NCI-H1417 (cell line): Measurements from ENCODE around the gene RAMACL.
"Not testable (repeated sequence)": the region's sequence is repeated elsewhere in the genome, so short reads cannot be mapped to it uniquely, and the experiment has no call there.

Source experiments
- DNase-seq, 3 experiments: peaks; one replicate each; lab custom pipeline; 2025; lab: John Stamatoyannopoulos, UW

RAMACL gene

DNA sequence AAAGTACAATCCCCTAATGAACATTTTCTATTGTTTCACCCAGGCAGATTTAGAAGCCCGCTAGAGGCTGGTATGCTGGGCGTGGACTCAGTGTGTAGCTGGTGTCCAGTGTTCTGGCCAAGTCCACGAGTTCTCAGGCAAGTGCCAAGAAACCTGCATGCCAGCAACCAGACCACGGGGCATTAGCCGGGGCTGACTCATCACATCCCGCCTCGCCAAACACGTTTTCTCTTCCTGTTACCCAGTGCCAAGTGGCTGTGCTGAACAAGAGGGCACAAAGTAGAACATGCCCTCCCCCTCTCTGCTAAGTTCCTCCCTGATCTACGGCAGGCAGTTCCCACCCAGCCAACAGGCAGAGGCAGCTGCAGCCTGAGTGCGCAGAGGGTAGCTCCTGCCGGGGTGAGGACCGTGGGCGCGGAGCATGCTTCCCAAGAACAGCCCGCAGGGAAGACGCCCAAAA lies 29.6 kb downstream of the RAMACL start:
- no peak for DNase-seq

DNA sequence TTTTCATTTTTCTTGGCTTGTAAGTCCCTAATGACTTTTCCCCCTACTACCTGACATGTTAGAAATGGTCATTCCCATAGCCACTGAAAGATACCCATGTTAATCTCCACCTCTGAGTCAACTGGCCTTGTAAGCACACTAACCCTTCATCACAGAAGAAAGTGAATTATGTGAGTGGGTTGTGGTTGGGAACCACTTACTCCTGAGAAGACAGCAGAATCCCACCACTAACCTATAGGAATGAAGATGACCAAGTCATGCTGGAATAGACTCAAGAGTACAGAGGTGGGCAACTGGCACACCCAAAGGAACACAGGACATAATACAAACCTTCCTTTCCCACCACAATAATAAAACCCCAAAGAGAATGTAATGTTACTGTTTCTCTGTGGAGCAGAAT lies 30.1 kb downstream of the RAMACL start:
- no peak for DNase-seq

DNA sequence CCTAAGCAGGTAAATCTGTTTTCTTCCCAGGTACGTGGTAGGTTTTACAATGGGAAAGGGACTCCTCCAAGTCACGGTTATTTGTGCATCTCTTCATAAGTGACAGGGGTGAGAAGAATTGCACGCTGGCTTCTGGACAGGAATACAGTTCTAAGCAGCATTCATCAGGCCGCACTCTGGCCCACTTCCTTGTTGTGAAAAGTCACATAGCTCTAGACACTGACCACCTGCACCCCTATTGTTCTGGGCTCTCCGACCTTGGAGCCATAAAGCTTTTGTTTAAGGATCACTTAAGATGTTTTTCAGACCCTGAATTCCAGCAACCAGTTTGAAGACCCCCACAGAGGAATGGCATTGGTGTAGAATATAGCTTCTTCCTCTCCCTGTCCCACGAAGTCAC lies 31.4 kb downstream of the RAMACL start:
- no peak for DNase-seq

DNA sequence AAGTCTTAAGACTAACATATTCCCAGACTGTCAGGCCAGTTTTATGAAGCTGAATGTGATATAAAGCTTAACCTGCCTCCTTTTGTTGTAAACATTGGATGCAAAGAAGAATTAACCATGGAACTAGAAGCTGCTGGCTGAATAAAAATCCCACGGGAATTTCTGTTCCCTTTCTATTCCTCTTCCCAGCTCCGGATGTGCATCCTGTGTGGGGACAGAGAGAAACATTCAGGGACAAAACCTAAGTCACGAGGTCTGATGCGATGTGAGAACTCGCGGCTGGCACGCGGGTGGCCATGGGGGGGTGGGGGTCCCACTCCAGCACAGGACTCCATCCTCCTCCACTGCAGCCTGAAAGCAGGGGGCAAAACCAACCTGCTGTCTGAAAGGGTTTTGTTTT lies 32.2 kb downstream of the RAMACL start:
- DNase-seq = no peak

DNA sequence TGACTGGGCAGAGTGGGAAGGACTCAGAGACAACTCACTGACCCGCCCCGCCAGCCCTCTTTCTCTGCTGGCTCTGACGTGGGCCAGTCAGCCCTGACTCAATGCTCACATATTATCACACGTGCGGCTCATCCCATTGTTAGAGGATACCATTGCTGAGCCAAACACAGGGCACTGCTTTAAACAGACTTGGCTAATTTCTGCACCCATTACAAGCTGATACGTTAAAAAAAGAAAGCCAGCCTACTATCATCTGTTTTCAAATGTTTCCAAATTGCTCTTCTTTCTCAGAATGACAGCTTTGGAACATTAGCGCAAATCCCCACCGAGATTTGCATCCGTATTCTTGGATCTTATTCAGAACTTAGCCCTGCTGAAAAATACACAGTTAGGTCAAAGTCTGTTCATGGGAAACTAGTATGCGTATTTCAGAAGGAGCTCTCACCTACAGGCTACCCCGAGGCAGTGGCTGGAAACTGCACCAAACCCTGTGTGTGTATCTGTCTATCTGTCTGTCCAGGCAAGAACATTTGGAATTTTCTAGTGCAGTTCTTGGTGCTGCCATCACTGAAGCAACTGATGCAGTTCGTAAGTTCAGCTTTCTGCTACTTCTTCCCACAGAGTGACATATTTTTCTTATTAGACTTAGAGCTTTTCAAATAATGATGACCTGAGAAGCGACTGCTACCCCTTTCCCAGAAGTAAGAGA lies 32.8 kb downstream of the RAMACL start:
- DNase-seq = no peak

DNA sequence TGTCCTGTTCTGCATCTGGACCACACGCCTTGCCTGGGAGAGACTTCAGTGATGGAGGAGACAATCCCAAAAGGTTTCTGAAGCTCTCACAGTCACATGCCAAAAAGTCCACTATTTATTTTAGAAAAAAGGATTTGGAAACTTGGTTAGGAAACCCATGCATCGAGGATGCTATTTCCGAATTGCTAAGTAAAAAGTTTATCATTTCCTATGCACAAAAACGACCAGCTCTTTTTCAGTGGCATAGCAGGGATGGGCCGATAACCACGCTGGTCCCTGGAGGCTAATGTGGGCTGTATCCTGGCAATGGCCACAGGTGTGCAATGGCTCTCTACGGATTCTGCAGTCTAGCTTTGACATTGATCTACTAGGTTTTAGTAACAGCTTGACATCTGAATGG lies 33.9 kb downstream of the RAMACL start:
- DNase-seq = no peak

DNA sequence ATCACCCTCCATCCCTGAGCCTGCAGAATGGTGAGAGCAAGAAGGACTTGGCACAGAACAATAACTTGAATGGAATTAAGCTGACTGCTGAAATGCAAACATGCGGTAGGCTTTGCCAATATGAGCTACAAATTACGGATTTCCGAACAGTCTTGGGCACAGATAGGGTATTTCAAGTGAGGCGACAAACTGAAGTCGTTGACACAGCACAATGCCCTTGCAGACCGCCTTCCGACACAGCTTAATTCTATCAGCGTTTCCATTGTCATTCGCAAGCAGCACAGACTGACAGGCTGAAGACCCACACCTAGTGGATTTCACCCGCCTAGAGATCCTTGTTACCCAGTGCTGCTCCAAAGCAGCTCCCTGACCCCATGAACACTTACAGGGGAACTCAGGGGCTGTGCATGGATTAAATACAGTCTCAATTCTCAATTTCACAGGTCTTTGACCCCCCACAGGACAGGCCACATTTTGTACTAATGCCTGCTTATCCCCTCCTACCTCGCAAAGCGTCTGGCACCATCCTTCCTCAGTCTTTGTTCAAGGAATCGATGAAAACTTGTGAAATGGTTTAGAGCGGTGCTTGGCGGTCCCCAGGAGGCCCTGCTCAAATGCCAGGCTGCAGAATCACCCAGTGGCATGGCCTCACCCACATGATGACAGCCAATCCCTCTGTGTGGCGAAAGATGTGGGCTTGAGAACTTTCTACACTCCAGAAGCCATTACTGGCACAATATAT lies 34.6 kb downstream of the RAMACL start:
- no peak for DNase-seq

DNA sequence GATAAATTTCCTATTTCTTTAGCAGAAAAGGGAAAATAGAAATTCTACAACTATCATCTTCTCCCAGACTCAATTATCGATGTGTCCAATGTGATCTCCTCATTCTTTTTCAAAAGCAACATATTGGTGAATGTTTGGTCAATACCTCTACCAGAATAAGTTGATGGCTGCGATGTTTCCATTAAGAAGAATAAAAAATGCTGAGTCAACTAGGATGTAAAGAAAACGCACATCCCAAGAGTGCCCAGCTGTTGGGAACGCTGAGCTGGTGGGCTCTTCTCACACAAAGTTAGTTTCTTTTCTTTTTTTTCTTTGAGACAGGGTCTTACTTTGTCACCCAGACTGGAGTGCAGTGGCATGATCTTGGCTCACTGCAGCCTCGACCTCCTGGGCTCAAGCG lies 39.8 kb downstream of the RAMACL start:
- no peak for DNase-seq

DNA sequence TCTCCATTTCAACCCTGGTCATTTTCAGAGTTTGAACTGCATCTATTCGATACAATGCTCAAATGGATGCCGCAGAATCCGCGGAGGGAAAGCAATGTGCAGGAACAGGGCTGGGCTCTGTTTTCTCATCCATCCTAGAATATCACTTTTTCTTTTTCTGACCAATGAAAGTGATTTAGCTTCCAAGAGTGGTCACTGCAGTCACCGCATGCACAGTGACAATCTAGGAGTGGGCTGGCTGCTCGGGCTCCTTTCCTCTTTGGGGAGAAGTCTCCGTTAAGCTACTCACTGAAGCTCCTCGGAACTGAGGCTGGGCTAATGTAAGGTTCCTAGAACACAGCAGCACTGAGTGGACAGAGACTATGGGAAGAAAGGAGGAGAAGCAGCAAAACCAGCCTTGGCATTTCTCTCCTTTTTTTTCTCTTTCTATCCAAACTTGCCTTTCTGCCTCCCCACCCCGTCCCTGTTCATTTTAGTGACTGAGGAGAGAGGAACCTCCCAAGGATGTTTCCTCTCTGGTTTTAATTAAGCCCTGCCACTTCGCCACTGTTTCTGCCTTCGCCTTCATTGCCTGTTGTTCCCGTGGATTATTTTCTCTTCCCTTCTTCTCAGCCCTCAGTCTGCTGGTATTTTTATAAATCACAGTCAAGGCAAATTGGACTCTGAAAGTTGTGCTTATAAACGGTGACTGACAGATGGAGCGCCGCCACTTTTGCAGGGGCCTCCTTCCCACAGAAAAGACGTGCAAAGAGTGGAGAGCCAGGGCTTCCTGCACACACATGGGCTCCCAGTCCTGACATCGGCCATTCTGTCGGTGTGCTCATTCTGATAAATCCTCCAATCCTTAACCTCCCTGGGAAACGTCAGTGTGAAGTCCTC lies 41.1 kb downstream of the RAMACL start:
- no peak for DNase-seq

DNA sequence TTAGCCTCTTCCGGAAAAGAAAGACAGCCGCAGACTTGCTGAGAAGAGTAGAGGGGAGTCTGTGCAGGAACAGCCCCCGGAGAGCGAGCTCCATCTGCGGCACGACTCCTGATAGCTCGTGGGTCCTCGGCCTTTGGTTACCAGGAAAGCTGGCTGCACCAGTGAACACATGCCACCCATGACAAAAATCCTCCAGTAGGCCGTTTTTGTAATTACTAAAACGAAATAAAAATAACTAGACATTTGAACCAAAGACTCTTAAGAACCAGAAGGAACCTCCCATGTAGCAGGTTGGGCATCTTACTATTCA lies 42.2 kb downstream of the RAMACL start:
- no peak for DNase-seq

DNA sequence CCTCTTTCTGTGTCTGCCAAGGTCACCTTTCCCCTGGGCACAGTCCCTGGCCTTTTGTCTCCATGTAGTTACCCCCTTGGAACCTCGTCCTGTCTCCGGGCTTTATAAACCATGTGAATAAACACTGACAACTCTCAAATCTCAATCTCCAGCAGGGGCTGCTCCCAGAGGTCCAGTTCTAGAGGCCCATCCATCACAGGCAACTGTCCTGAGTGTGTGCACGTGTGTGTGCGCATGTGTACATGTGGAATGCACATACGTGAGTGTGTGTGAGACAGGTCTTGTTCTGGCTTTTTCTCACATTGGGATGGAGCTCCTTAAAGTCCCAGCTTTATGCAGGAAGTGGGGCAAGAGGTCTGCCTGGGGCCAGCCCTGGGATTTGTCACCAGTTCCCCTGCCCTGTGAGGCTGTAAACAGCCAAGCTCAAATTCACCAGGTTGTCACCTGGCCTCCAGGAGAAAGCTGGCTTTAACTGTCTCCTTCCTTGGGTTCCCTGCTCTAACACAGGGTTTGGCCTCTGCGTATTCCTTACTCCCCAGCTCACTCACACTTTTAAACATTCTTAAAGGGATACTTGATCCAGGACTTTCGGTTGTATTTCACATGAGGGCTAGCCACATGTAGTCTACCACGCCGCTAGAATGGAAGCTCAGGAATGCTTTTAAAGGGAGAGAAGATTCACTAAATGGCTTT lies 42.7 kb downstream of the RAMACL start:
- no peak for DNase-seq

DNA sequence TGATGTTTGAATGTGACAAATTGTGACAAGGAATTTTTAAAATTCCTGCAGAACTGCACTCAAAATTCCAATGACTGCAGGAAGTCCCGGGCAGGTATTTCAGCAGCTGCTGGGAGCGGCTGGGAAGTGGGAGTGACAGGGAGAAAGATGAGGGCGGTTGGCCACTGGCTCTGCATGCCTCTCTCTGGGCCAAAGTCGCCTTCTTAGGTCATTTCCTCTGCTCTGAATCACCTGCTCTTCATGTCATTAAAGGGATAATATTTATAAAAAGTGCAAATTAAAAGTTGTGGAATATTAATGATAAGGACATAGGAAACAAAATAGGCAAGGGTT lies 43.9 kb downstream of the RAMACL start:
- DNase-seq = no peak

DNA sequence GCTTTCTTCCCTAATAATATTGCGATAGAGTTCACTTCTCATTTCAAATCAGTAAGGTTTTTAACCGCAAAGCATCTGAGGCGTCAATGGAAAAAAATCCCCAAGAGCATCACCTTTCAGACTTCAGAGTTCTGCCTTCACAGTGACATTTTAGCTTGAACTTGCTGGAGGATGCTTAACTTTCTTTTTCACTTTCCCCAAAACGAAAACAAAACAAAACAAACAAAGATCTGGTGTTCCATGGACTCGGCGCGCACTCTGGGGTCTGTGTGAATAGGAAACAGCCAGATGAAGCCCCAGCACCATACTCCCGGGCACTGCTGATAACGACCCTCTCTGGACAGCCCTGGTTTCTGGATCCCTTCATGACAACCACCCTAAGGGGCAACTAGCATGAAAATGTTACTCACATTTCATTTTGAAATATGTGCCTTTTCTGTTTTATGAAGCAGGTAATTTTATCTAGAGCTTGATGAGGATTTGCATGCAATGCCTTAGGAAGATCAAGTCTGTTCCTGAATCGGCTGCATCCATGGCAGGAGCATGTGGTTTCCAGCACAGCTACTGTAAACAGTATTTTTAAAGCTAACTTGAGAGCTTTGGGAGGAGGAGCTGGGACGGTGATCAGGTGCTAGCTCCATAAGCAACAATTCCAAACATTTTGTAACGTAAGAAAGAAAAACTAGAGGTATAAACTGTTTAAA lies 44.5 kb downstream of the RAMACL start:
- DNase-seq = no peak

DNA sequence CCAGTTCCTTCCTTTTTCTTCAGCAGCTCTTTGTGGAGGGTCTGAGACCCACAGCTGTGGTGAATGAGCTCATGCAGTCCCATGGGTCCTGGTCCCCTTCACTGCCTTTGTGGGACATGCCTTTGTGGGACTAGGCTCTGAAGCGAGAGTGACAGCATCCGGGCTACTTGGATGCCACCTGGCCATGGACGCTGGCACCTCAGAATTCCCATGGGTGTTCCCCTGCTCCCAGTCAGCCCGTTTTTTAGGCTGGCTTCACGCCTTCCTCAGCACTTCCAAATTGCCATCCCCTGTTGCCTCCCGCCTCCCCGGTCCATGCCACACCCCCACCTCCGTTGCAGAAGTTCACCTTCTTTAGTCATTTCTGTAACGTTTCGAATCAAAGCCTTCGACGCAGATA lies 45.1 kb downstream of the RAMACL start:
- no peak for DNase-seq

DNA sequence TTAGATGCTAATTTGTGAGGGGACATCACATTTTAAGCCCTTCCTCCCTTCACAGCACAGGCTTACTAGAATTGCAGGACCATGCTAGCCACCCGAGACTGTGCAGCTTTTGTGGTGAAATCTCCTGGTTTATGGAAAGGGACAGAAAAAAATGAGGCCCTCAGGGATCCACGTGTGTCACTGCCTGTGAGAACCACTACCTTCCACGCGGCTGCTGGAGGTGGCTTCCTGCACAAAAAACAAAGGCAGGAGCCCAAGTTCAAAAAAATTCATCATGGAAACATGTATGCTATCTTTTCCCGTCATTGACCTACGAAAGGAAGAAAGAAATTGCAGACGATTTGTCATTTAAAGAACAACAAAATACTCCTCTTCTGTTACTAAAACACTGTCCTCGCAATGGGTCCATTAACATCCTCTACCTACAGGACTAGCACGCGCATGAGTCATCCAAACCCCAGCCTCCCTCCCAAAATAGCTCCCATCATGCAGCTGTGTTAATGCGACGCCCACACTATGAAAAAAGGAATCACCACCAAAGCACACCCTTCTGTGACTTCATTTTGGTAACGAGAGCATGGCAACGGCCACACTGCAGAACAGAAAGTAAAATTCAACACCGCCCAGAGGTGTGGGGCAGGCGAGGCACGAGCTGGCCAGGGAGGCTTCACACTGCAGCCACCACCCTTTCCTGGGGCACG lies 45.7 kb downstream of the RAMACL start:
- no peak for DNase-seq

DNA sequence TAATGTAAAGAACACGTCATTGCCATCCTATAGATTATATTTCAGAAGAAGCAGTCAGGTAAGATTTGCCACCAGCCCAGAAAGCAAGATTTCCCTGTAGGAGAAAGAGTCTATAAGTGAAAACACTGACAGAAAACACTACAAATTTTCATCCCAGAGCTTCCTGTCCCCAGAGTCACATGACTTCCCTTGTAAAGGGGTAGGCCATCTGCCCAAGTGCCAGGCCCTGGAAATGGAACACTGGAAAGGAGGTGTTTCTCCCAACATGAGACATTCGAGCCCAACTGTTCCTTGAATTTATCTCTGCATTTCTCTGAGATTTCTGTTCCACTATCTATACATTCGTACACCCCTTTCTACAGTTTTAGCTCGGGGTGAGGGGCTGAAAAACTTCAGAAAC lies 46.9 kb downstream of the RAMACL start:
- no peak for DNase-seq

DNA sequence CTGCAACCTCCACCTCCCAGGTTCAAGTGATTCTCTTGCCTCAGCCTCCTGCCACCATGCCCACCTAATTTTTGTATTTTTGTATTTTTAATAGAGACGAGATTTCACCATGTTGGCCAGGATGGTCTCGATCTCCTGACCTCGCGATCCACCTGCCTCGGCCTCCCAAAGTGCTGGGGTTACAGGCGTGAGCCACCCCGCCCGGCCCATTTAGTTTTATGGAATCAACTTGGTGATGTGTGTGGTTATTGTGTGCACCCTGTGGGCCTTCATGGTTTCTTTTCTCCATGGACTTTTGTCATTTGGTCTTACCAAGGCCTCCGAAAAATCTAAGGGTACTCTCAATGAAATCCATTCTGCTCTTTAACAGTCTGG lies 47.5 kb downstream of the RAMACL start:
- DNase-seq = not testable (repeated sequence)

DNA sequence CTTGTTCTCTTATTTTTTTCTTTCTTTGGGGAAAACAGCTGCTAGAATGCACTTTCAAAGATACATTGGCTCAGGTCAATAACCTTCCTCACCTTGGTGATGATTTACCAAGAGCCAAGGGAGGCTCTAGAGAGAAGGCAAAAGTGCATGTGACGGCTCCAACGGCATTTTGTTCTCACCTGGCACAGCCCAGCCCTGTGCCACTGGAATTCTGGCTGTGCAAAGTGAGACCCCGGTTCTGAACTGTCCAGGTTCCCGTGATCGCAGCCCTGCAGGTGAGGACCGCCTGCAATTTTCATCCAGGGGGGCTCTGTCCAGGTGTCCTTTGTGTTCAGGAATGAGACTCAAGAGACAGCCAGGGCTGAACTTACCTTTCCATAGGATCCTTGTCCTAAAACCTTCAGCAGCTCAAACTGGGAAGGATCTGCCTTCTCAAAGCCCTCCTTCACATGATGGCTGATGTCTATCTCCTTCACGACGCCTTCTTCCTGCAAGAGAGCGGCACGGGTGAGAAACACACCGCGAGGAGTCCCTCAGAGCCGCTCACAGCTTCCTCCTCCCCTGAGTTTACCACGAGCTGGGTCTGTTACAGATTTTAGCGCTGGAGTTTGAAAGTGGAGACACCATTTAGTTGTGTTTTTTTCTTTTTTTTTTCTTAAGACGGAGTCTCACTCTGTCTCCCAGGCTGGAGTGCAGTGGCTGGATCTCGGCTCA lies 48.0 kb downstream of the RAMACL start:
- DNase-seq = no peak

DNA sequence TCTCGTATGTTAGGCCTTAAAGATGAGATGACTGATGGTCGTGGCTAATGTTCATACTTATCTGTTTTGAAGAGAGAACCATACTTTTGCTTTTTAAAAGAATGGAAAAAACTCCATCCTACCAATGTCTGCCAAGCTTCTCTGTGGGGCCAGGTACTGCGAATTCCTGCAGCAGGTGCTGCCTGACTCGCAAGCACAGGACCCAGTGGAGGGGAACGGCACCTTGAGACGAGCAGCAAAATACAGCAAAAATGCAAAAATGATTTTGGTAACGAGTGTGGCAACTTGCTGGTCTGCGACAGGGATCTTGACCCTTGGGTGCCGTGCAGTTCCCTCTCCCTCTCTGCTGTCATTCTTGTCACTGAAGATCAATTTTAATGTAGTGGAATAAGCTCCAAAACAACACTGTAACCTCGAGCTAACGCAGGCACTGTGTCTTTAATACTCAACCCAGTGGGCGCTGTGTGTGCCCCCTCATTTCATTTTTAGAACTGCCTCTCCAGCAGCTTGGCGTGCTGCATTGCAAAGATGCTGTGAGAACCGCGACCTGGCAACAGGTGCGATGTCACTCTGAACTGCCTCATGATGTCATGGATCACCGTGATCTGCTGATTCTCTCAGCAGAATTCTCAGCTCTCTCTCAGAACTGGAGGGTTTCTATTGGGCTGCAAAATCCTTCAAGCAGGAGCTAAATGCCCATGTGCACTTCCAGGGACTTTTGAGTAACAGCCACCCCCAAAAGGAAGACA lies 51.6 kb downstream of the RAMACL start:
- no peak for DNase-seq
